T-helper 17 cell (primary cell): ENCODE measurements around the gene PRDM16. TPM values are rescaled to one million over a fixed set of nuclear protein-coding genes. Genes with fewer than 3 reads are reported as not detected.

Experiments used
- ATAC-seq: fragments of 150-1000 bp; cut with Tn5 transposase; 2 replicates; pipeline ENCODE4 v1.10.0; 2021; ENCODE audit warnings: mild to moderate bottlenecking, moderate library complexity
- DNase-seq, 3 donors: peaks; one replicate each; pipeline versions ENCODE4 v3.0.0 to v3.0.0-alpha.2; 2020 to 2021
- H3K9me3 ChIP-seq: one replicate; pipeline ENCODE4 v1.7.0; 2013; ENCODE audit warnings: low read length, mild to moderate bottlenecking; ENCODE audit not compliant: control insufficient read depth, poor library complexity, severe bottlenecking
- H3K27ac Mint-ChIP-seq: one replicate; pipeline ENCODE4 v1.8.0; 2022; ENCODE audit warnings: mild to moderate bottlenecking, moderate library complexity, mixed read lengths
- H3K27me3 Mint-ChIP-seq: one replicate; pipeline ENCODE4 v1.8.0; 2022; ENCODE audit warnings: mixed read lengths
- H3K36me3 Mint-ChIP-seq: one replicate; pipeline ENCODE4 v1.8.0; 2022; ENCODE audit warnings: low read depth, mixed read lengths
- H3K4me1 Mint-ChIP-seq: one replicate; pipeline ENCODE4 v1.8.0; 2022; ENCODE audit warnings: mild to moderate bottlenecking, mixed read lengths
- H3K4me3 Mint-ChIP-seq: one replicate; pipeline ENCODE4 v1.8.0; 2022; ENCODE audit warnings: mild to moderate bottlenecking, moderate library complexity, mixed read lengths
- total RNA-seq, 4 donors: library from RNA in 2 of 4; stranded (reverse) in 2 of 4; gene quantifications; one replicate each; pipeline ENCODE4 v1.2.3 and lab custom pipeline; 2022 to 2026

PRDM16 gene
- total RNA-seq, 2 donors from 2014 or later, result not detected

DNA sequence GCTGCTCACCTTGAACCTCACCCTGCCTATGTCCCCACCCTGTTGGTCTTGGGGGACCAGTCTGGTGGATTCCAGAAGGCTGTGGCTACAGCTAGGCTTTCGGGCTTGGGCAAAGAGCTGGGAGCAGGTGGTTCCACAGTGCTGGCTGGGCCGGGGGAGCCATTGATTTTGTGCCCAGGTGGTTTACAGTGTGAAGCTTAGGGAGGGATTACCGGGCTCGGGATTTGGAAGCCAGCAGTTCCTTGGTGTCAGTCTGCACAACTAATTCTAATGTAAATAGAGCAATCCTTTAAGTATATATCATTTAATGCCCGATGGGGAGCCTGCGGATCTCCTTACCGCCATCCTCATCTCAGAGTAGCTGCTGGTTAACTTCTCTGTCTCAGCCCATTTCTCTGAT is 38.2 kb downstream of the PRDM16 start:
- H3K4me1 Mint-ChIP-seq, result no peaks in the 10 kb centered on the region
- no peak overlapping the region for H3K27ac Mint-ChIP-seq
- no peak for DNase-seq
- peaks cover 11% of the 10 kb centered on the region for H3K27me3 Mint-ChIP-seq
- no peaks in the 10 kb centered on the region for H3K9me3 ChIP-seq
- H3K4me3 Mint-ChIP-seq, result no peak overlapping the region
- ATAC-seq, result no peak
- no peaks in the 10 kb centered on the region for H3K36me3 Mint-ChIP-seq

DNA sequence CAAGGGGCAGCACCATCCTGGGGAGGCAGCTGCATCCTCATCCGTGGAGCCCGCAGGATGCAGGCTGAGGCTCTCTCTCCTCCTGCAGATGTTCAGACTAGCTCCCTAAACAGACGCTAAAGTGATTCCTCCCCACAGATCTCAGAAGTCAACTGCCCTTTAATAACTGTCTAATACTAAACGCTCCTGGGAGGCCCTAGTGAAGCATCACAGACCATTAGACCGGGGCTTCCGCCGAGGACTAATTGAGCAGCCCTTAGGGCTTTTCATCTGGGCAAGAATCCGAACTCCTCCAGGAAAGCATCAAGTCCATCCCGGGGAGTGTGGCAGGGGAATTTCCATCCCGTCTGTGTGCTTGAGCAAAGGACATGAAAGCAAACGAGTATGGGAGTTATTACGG is 40.4 kb downstream of the PRDM16 start:
- Mint-ChIP-seq H3K27ac (no peak overlapping the region), H3K27me3 (peaks cover 11% of the 10 kb centered on the region), H3K36me3 (no peaks in the 10 kb centered on the region), H3K4me1 (no peaks in the 10 kb centered on the region), H3K4me3 (no peak overlapping the region)
- DNase-seq, result no peak
- ATAC-seq, result no peak
- no peaks in the 10 kb centered on the region for H3K9me3 ChIP-seq

DNA sequence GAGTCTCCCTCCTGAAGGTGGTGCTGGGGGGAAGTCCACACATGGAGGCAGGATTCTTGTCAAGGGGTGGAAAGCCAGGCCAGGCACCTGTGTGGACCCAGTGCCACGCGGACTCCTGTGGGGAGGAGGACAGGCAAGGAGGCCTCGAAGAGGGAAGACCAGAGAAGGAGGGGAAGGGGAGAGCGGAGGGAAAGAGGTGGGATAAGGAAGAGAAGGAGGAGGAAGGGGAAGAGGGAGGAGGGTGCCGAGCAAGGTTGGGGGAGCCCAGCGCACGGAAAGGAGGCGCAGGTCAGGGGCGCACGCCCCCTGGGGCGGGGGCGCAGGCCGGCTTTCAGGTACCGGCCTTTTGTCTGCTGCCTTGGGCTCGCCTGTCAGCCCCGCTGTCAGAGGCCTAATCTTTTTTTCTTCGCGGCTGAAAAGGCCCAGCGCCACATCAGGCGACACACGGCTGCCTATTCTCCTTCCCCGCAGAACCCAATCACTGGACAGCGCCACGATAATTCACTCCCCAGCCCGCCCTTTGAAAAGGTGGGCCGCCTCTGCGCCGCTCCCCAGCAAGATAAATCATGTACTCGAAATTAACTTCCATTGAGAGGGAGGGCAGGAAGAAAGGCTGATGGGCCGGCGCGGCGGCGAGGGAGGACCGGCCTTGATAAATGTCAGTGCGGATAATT is 42.5 kb downstream of the PRDM16 start:
- ATAC-seq (no peak), DNase-seq (no peak)
- no peaks in the 10 kb centered on the region for H3K9me3 ChIP-seq
- H3K27me3 Mint-ChIP-seq, result peaks cover 11% of the 10 kb centered on the region
- no peaks in the 10 kb centered on the region for H3K36me3 Mint-ChIP-seq
- no peak overlapping the region for H3K27ac Mint-ChIP-seq
- H3K4me3 Mint-ChIP-seq, result no peak overlapping the region
- no peaks in the 10 kb centered on the region for H3K4me1 Mint-ChIP-seq

DNA sequence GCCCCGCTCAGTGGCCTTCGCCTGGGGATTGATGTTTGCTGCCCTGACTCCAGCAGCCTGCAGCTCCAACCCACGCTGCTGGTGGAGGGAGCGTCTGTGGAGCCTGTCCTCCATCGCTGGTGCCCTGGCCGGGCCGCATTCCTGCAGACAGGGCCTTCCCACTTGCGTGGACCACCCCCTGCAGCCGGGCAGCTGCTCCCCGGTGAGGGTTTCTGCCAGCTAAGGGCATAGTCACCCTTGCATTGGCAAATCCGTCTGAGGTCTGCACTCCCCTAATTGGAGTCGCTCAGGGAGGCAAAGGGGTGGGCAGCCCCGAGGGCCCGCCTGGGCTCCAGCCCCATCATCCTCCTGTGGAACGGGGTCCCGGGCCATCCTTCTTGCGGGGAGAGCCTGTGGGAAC is 43.5 kb downstream of the PRDM16 start:
- H3K4me1 Mint-ChIP-seq, result no peaks in the 10 kb centered on the region
- no peak for ATAC-seq
- H3K36me3 Mint-ChIP-seq, result no peaks in the 10 kb centered on the region
- H3K27me3 Mint-ChIP-seq, result peaks cover 10% of the 10 kb centered on the region
- no peaks in the 10 kb centered on the region for H3K9me3 ChIP-seq
- H3K4me3 Mint-ChIP-seq, result no peak overlapping the region
- H3K27ac Mint-ChIP-seq, result no peak overlapping the region
- DNase-seq, result no peak

DNA sequence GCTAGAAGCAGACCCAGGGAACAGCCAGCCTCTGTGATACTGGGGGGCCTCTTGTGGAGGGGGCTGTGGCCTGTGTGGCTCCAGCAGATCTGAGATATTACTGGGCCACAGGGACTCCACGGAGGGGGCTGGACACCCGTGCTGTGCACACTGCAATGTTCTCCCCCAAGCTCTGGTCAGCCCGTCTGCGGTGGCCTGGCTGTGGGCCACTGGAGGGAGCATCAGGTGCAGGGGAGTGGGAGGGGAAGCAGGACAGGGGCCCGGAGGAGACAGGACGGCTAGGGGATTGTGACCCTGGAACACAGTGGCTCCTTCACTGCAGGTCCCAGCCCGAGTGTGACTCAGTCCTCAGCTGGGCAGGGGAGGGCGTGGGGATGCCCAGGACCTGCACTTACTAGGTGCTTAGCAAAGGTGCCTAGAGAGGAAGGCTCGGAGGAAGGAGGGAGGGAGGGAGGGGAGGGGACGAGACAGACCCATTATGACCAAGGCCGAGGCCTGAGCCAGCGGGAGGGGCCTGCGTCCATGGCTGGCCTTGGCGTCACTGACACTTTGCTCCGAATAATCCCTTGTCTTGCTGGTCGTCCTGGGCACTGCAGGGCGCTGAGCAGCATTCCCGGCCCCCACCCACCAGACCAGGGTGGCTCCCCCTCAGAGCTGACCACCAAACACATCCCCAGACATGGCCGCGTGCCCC is 44.2 kb downstream of the PRDM16 start:
- no peak overlapping the region for H3K27ac Mint-ChIP-seq
- no peak overlapping the region for H3K4me3 Mint-ChIP-seq
- H3K27me3 Mint-ChIP-seq, result peaks cover 5% of the 10 kb centered on the region

DNA sequence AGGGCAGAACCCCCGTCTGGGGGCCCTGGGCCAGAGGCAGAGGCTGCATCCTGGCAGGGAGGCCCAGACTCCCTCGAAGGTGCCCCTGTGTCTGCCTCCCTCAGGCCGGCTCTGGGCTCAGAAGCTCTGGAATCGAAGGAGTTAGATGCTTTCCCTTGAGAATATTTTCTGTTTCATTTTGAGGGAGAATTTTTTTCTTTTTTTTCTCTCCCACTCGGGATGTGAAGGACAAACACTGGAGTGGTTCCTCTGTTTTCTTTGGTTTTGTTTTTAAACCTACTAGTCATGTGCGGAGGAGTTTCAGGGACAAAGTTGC is 44.7 kb downstream of the PRDM16 start:
- no peak overlapping the region for H3K27ac Mint-ChIP-seq
- no peaks in the 10 kb centered on the region for H3K36me3 Mint-ChIP-seq
- ATAC-seq, result no peak
- no peak for DNase-seq
- H3K4me1 Mint-ChIP-seq, result no peaks in the 10 kb centered on the region
- no peaks in the 10 kb centered on the region for H3K9me3 ChIP-seq
- no peak overlapping the region for H3K4me3 Mint-ChIP-seq
- peaks cover 5% of the 10 kb centered on the region for H3K27me3 Mint-ChIP-seq

More for the DNA sequence above, 44.2 kb downstream of the PRDM16 start:
- no peaks in the 10 kb centered on the region for H3K36me3 Mint-ChIP-seq
- ATAC-seq, result no peak
- H3K4me1 Mint-ChIP-seq, result no peaks in the 10 kb centered on the region
- no peak for DNase-seq
- no peaks in the 10 kb centered on the region for H3K9me3 ChIP-seq

DNA sequence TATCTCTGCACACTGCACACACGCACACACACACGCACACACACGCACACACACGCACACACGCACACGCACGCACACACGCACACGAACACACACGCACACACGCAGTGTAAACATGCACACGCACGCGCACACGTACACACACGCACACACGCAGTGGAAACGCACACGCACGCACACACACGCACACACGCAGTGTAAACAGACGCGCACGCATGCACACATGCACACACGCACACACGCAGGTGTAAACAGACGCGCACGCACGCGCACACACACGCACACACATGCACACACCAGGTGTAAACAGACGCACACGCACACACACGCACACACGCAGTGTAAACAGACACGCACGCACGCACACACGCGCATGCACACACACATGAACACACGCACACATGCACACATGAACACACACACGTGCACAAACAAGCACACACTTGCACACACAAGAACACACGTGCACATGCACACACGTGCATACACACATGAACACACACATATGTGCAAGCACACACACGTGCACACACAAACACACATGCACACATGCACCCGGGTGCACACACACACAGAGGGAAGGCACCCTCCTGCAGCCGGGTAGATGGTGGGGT is 45.2 kb downstream of the PRDM16 start:
- Mint-ChIP-seq H3K36me3 (no peaks in the 10 kb centered on the region), H3K4me1 (no peaks in the 10 kb centered on the region), H3K27ac (no peak overlapping the region), H3K27me3 (peaks cover 4% of the 10 kb centered on the region), H3K4me3 (no peak overlapping the region)
- DNase-seq (no peak), ATAC-seq (no peak)
- no peaks in the 10 kb centered on the region for H3K9me3 ChIP-seq

DNA sequence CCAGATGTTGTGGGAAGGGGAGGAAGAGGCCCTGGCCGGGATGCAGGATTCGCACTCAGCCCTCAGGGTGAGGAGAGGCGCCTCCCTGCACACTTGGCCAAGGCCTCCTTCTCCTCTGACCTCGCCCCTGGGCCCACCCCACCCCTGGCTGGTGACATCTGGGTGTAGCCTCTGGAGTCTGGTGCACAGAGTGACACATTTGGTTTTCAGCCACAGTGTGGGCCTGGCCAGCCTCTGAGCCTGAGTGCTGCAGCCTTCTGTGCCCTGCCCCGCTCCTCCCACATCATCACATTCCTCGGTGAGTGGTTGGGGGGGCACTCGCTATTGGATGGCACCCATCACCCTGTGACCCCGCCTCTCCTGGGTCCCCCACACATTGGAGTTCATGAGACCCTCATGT is 45.8 kb downstream of the PRDM16 start:
- DNase-seq, result no peak
- H3K9me3 ChIP-seq, result no peaks in the 10 kb centered on the region
- Mint-ChIP-seq H3K4me1 (no peaks in the 10 kb centered on the region), H3K4me3 (no peak overlapping the region), H3K36me3 (no peaks in the 10 kb centered on the region), H3K27me3 (no peaks in the 10 kb centered on the region), H3K27ac (no peak overlapping the region)
- no peak for ATAC-seq

DNA sequence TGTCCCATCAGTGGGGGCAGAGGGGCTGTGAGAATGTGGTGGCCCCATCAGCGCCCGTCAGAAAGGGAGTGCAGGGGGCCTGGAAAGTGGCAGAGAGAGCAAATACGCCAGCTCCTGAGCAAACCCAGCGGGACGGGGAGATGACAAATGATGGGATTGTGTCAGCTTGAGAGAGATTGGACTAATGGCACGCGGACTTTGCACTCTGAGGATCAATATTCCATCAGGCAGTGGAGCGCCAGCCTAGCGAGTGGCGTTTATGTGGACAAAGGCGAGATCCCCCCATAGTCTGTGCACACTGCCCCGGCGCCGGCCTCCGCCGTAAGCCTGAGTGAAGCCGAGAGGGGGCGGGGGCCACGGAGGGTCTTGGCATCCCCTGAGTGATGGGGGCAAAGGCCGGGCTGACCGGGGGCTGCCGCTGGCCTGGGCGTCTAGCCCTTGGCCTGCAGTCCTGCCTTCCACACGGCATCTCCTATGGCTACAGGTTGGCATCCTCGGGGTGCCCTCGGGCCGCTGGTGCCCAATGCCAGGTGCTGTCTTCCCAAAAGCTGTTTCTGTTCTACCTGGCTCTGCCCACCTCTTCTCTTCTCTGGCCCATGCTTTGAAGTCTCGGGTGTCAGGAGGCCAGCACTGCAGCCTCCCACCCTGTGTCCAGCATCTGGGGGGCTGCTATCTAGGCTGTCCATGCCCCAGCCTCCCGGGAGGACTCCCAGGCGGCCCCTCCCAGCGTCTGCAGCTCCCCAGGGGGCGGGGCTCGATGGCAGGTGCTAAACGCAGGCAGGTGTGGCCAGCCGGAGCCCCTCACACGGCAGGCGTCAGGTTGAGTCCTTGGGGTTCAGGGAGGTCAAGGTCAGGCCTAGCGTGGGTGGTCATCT is 46.5 kb downstream of the PRDM16 start:
- no peaks in the 10 kb centered on the region for H3K9me3 ChIP-seq
- no peak for ATAC-seq

DNA sequence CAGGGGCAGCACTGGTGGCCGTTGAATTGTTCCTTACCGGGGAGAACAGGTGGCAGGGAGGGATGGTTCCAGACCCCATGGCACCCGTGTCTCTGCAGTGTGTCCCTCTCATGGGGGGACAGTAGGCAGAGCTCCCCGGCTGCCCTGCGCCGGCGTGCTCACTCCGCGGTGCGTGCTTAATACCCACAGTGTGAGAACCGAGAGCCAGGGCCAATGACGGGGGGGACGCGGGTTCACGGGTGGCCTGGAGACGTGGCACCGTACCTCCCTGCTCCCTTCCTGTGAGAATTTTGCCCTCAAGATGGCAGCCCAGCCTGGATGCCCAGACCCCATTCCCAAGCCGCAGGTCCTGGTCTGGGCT is 47.1 kb downstream of the PRDM16 start:
- no peaks in the 10 kb centered on the region for H3K36me3 Mint-ChIP-seq
- ATAC-seq, result no peak
- H3K4me1 Mint-ChIP-seq, result no peaks in the 10 kb centered on the region
- no peak overlapping the region for H3K27ac Mint-ChIP-seq
- no peak overlapping the region for H3K4me3 Mint-ChIP-seq
- H3K9me3 ChIP-seq, result no peaks in the 10 kb centered on the region
- no peak for DNase-seq
- H3K27me3 Mint-ChIP-seq, result peaks cover 5% of the 10 kb centered on the region

More for the DNA sequence above, 46.5 kb downstream of the PRDM16 start:
- Mint-ChIP-seq H3K36me3 (no peaks in the 10 kb centered on the region), H3K4me3 (no peak overlapping the region), H3K27ac (no peak overlapping the region), H3K4me1 (no peaks in the 10 kb centered on the region), H3K27me3 (no peaks in the 10 kb centered on the region)
- DNase-seq, result no peak

DNA sequence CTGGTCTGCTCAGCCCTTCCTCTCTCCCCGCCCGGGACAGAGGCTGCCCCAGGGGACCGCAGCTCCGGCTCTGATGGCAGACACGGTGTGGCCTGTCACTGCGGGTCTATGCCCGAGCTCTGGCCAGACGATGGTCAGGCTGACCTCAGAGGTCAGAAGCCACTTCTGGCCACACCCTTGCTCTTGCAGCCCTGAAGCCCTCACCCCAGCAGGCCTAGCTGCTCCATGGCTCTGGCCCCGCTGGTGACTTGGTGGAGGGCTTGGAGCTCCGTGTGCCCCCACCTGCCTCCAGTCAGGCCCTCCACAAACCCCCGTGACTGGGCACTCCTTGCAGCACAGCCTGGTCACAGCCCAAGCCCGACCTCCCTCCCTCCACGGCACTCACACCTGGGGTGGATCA is 47.6 kb downstream of the PRDM16 start:
- no peak for ATAC-seq
- Mint-ChIP-seq H3K27me3 (peaks cover 6% of the 10 kb centered on the region), H3K4me3 (no peak overlapping the region), H3K36me3 (no peaks in the 10 kb centered on the region), H3K4me1 (no peaks in the 10 kb centered on the region), H3K27ac (no peak overlapping the region)
- DNase-seq, result no peak
- no peaks in the 10 kb centered on the region for H3K9me3 ChIP-seq

DNA sequence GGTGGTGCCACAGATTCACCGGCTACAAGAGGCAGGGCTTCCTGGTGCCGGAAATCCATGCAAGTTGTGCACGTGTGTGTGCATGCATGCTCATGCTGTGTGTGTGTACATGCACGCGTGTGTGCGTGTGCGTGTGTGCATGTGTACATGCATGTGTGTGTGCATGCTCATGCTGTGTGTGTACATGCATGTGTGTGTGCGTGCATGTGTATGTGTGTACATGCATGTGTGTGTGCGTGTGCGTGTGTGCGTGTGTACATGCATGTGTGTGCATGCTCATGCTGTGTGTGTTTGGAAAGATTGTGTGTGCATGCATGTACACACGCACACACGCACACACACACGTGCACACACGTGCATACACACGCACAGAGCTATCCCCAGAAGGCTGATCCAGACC is 48.9 kb downstream of the PRDM16 start:
- no peak overlapping the region for H3K27ac Mint-ChIP-seq
- H3K9me3 ChIP-seq, result no peaks in the 10 kb centered on the region
- H3K4me1 Mint-ChIP-seq, result no peaks in the 10 kb centered on the region
- H3K36me3 Mint-ChIP-seq, result no peaks in the 10 kb centered on the region
- H3K27me3 Mint-ChIP-seq, result peaks cover 6% of the 10 kb centered on the region
- ATAC-seq (no peak), DNase-seq (no peak)
- no peak overlapping the region for H3K4me3 Mint-ChIP-seq

DNA sequence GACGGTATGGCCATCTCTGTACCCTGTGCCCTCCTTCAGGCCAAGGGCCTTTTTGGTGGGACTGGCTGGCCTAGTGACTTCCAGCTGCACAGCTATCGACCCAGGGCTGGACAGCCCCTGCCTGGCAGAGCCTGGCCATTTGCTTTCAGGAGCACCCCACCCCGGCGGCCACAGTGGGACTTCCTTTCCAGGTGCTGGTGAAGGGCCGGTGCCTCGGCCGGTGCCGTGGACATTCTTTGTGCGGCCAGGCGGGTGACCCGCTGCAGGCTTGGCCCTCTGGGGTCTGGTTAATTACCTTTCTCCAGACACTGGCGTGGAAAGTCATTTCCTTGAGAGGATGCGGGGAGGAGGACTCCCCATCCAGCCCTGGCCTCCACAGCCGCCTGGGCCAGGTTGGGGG is 50.1 kb downstream of the PRDM16 start:
- H3K27me3 Mint-ChIP-seq, result peaks cover 6% of the 10 kb centered on the region
- no peaks in the 10 kb centered on the region for H3K36me3 Mint-ChIP-seq
- H3K4me3 Mint-ChIP-seq, result no peak overlapping the region
- no peaks in the 10 kb centered on the region for H3K9me3 ChIP-seq
- ATAC-seq (no peak), DNase-seq (no peak)
- H3K27ac Mint-ChIP-seq, result no peak overlapping the region
- H3K4me1 Mint-ChIP-seq, result no peaks in the 10 kb centered on the region
